Adipocyte (in vitro differentiated cells): ENCODE results near the gene ARL15.
A peak's percentile ranks its signal among the peaks of the same experiment; 100 is the strongest.

Experiments used
- DNase-seq: peaks from one replicate; pipeline ENCODE4 v3.0.0-alpha.2; 2015; ENCODE audit warnings: low read depth
- H3K27me3 ChIP-seq: replicated peaks from 2 replicates; pipeline ENCODE4 v1.7.0; 2013; ENCODE audit warnings: mild to moderate bottlenecking, low read length, moderate library complexity; ENCODE audit not compliant: control insufficient read depth, insufficient read depth
- H3K36me3 ChIP-seq: 2 replicates; pipeline ENCODE4 v1.7.0; 2013; ENCODE audit warnings: low read length, mild to moderate bottlenecking, moderate library complexity; ENCODE audit not compliant: control insufficient read depth, insufficient read depth, severe bottlenecking
- H3K4me1 ChIP-seq: 2 replicates; pipeline ENCODE4 v1.7.0; 2013; ENCODE audit warnings: mild to moderate bottlenecking, low read length, moderate library complexity; ENCODE audit not compliant: control insufficient read depth, insufficient read depth
- H3K4me3 ChIP-seq: 2 replicates; pipeline ENCODE4 v1.7.0; 2013; ENCODE audit warnings: mild to moderate bottlenecking, low read length, moderate library complexity
- H3K9ac ChIP-seq: 2 replicates; pipeline ENCODE4 v1.7.0; 2013; ENCODE audit warnings: mild to moderate bottlenecking, low read length, moderate library complexity
- H3K9me3 ChIP-seq: 2 replicates; pipeline ENCODE4 v1.7.0; 2013; ENCODE audit warnings: mild to moderate bottlenecking, low read length, moderate library complexity; ENCODE audit not compliant: control insufficient read depth

The ARL15 gene

DNA sequence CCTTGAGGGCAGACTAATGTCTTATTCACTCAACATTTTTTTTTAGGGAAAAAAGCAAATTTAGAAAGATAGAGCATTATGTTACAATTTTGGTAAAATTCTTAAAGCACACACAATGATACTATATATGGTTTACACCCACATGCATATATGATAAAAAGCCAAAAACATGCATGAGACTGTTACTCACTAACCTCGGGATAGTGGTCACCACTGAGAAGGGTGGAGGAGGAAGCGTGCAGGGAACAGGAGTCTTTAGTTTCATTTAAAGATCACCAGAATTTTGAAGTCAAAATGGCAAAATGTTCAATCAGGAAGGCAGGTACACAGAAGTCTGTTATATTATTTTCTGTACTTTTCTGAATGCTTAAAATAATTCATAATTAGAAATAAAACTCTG is 9.2 kb downstream of the ARL15 start:
- Histone ChIP-seq H3K27me3 (no peaks in the 10 kb centered on the region), H3K4me1 (peaks cover 24% of the 10 kb centered on the region), H3K36me3 (no peaks in the 10 kb centered on the region), H3K9ac (no peak overlapping the region), H3K4me3 (no peak overlapping the region), H3K9me3 (no peaks in the 10 kb centered on the region)
- no peak for DNase-seq

GRCh38 chr5:54298947-54299346 is 11.4 kb downstream of the ARL15 start:
- no peaks in the 10 kb centered on the region for H3K27me3 ChIP-seq
- DNase-seq = no peak

GRCh38 chr5:54296386-54296785 is 14.0 kb downstream of the ARL15 start:
- Histone ChIP-seq H3K27me3 (no peaks in the 10 kb centered on the region), H3K9ac (peak overlapping the region; percentile 27), H3K36me3 (no peaks in the 10 kb centered on the region), H3K4me3 (no peak overlapping the region), H3K4me1 (peaks cover 35% of the 10 kb centered on the region), H3K9me3 (no peaks in the 10 kb centered on the region)
- DNase-seq = no peak

More at GRCh38 chr5:54298947-54299346, 11.4 kb downstream of the ARL15 start:
- H3K9ac ChIP-seq = no peak overlapping the region
- no peak overlapping the region for H3K4me3 ChIP-seq
- H3K9me3 ChIP-seq = no peaks in the 10 kb centered on the region
- no peaks in the 10 kb centered on the region for H3K36me3 ChIP-seq
- H3K4me1 ChIP-seq = peaks cover 46% of the 10 kb centered on the region

- Histone ChIP-seq H3K9me3 (no peaks in the 10 kb centered on the region), H3K27me3 (no peaks in the 10 kb centered on the region), H3K4me1 (peaks cover 31% of the 10 kb centered on the region), H3K4me3 (peak overlapping the region; percentile 29), H3K9ac (peak overlapping the region; percentile 27), H3K36me3 (no peaks in the 10 kb centered on the region)
- DNase-seq = no peak
Measured at GRCh38 chr5:54295651-54296276, 14.6 kb downstream of the ARL15 start.

DNA sequence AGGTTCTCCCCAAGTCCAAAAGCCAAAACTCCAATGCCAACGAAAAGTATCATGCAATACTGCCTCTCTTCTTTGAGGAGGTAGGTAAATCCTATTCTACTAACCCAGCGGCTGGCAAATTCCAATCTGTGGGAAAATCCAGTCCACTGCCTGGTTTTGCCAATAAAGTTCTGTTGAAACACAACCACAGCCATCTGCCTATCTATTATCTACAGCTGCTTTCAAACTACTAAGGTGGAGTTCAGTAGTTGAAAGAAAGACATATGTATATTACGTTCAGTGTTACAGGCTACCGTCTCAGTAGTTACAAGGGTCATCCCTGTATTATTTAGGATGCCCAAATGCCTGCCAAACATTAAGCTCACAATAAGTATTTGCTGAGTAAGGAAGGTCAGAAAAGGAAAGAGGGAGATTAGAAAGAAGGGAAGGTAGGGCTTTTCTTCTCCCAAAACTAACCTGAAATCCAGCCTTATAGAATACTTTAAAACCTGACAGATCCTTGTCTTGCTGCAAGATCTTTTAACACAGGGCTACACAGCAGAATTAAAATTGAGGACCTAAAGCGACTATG is 16.2 kb downstream of the ARL15 start:
- H3K36me3 ChIP-seq = no peaks in the 10 kb centered on the region
- no peak overlapping the region for H3K9ac ChIP-seq
- H3K4me1 ChIP-seq = peaks cover 31% of the 10 kb centered on the region
- H3K4me3 ChIP-seq = no peak overlapping the region
- DNase-seq = no peak
- no peaks in the 10 kb centered on the region for H3K27me3 ChIP-seq
- H3K9me3 ChIP-seq = no peaks in the 10 kb centered on the region

DNA sequence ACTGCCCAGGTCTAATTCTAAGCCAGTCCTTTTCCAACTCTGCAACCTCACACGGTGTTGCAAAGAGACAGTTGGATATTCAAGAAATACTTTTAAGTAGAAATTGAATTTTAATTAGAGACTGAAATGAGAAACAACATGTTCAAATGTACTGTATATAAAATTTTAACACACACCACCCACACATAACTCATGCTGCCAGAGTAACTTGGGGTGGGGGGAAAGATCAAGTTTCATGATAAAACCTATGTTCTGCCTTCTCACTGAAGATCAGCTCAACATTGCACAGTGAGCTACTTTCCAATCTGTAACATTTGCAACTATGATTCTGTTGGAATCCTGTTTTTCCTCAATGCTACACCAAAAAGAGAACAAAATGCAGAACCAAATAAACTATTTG is 17.5 kb downstream of the ARL15 start:
- peaks cover 6% of the 10 kb centered on the region for H3K9me3 ChIP-seq
- H3K4me1 ChIP-seq = peaks cover 31% of the 10 kb centered on the region
- no peak for DNase-seq
- H3K27me3 ChIP-seq = no peaks in the 10 kb centered on the region
- no peak overlapping the region for H3K9ac ChIP-seq
- no peak overlapping the region for H3K4me3 ChIP-seq
- no peaks in the 10 kb centered on the region for H3K36me3 ChIP-seq

GRCh38 chr5:54291498-54291897 is 18.9 kb downstream of the ARL15 start:
- H3K9ac ChIP-seq = no peak overlapping the region
- no peaks in the 10 kb centered on the region for H3K36me3 ChIP-seq
- no peak overlapping the region for H3K4me3 ChIP-seq
- H3K4me1 ChIP-seq = peaks cover 25% of the 10 kb centered on the region
- H3K9me3 ChIP-seq = peaks cover 16% of the 10 kb centered on the region
- DNase-seq = no peak
- H3K27me3 ChIP-seq = no peaks in the 10 kb centered on the region

DNA sequence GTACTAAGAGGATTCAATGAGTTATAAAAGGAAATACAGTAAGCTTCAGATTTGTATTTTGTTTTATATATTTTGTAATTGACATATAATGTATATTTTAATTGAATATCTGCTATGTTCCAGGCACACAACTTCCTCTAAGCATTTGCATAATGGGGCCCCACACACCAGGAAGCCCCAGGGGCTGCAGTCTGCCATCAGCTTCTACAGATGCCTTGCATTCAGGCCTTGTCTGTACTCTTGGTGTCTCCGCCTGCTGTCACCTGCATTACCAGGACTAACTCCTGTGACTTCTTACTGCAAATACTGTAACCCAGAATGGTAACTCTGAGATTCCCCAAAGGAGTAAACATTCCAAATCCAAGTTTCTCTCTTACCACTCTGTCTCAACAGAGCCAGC is 20.6 kb downstream of the ARL15 start:
- DNase-seq = no peak
- no peaks in the 10 kb centered on the region for H3K27me3 ChIP-seq
- H3K4me3 ChIP-seq = no peak overlapping the region
- H3K4me1 ChIP-seq = peaks cover 8% of the 10 kb centered on the region
- peaks cover 16% of the 10 kb centered on the region for H3K9me3 ChIP-seq
- H3K36me3 ChIP-seq = no peaks in the 10 kb centered on the region
- H3K9ac ChIP-seq = no peak overlapping the region

DNA sequence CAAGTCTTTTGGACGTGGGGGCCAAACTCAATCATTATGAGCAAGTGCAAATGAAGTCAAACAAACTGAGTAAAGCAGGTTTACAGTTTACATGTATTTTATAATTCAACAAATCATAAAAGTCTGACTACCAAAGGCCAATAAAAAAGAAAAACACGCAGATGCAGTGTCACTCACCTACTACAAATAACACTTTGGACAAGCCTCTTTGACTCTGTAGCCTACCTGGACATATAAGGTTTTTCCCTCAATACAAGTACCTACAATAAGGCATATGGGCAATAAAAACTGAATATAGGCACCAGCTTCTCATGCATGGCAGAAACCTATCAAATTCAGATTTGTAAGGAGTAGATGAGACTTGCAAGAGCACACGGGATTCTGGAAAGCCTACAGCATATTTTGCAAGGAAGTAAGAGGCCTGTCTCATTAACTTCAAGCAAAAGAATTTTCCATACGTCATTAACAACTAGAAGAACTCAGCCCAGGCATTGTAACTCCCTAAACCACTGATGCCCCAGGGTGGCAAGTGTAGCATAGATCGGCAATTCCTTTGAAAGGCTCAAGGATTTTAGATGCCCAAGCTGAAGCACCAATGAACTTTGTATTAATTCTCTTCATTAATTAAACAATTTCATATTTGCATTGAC is 21.7 kb downstream of the ARL15 start:
- Histone ChIP-seq H3K9me3 (peaks cover 16% of the 10 kb centered on the region), H3K27me3 (no peaks in the 10 kb centered on the region), H3K4me1 (no peaks in the 10 kb centered on the region), H3K36me3 (no peaks in the 10 kb centered on the region), H3K9ac (no peak overlapping the region), H3K4me3 (no peak overlapping the region)
- DNase-seq = no peak

DNA sequence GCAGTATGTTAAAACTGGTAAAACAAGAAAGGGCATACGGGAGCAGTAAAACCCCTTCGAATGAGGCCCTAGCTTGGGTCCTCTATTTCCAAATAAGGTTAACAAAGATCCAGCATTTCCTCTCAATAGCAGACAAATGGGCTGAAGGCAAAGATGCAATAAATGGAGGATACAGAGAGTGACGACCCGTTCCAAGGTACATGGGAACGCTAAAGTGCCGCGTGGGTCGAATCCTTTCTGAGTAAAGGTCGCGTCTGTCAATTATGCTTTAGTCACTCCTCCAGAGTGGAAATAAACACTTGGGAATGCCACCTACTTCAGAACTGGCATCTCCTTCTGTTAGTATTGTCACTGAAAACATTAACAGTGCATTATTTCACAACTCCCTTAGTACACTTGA is 24.7 kb downstream of the ARL15 start:
- no peaks in the 10 kb centered on the region for H3K27me3 ChIP-seq
- no peaks in the 10 kb centered on the region for H3K4me1 ChIP-seq
- no peak for DNase-seq

GRCh38 chr5:54284586-54284985 is 25.8 kb downstream of the ARL15 start:
- no peak overlapping the region for H3K9ac ChIP-seq
- no peaks in the 10 kb centered on the region for H3K27me3 ChIP-seq
- no peaks in the 10 kb centered on the region for H3K36me3 ChIP-seq
- H3K4me3 ChIP-seq = no peak overlapping the region
- H3K4me1 ChIP-seq = no peaks in the 10 kb centered on the region
- H3K9me3 ChIP-seq = peaks cover 16% of the 10 kb centered on the region
- no peak for DNase-seq

More for the DNA sequence above, 24.7 kb downstream of the ARL15 start:
- H3K9me3 ChIP-seq = peaks cover 16% of the 10 kb centered on the region
- H3K36me3 ChIP-seq = no peaks in the 10 kb centered on the region
- H3K4me3 ChIP-seq = no peak overlapping the region
- H3K9ac ChIP-seq = no peak overlapping the region
